Spleen (tissue), 11 donors: ENCODE measurements around the gene PPP1R13B. TPM values are rescaled to one million over a fixed set of nuclear protein-coding genes. Genes with fewer than 3 reads are reported as not detected.

Source experiments
- DNase-seq: peaks from one replicate; pipeline ENCODE4 v3.0.0-alpha.2; 2020
- H3K27ac ChIP-seq, 8 donors: fragments of 200-600 bp; sonication (generic) in 7 of 8; 1 replicate in 4 of 8; 2 replicates in 4 of 8; pipeline versions ENCODE4 v1.5.0 to v1.8.0; 2016 to 2021; ENCODE audit warnings: inconsistent platforms in 4 of 8, mild to moderate bottlenecking in 4 of 8, moderate library complexity in 1 of 8
- H3K27me3 ChIP-seq, 7 donors: fragments of 200-600 bp; sonication (generic) in 6 of 7; replicated peaks in 1 of 7; 1 replicate in 4 of 7; 2 replicates in 3 of 7; pipeline versions ENCODE4 v1.5.0 to v1.8.0; 2016 to 2021; ENCODE audit warnings: inconsistent platforms in 3 of 7, mild to moderate bottlenecking in 1 of 7
- H3K36me3 ChIP-seq, 6 donors: fragments of 200-600 bp; sonication (generic) in 5 of 6; 1 replicate in 4 of 6; 2 replicates in 2 of 6; pipeline versions ENCODE4 v1.5.0 to v1.8.0; 2016 to 2021; ENCODE audit warnings: inconsistent platforms in 2 of 6
- H3K4me1 ChIP-seq, 6 donors: fragments of 200-600 bp; sonication (generic) in 5 of 6; 1 replicate in 3 of 6; 2 replicates in 3 of 6; pipeline versions ENCODE4 v1.5.0 to v1.8.0; 2016 to 2021; ENCODE audit warnings: inconsistent platforms in 3 of 6
- H3K4me3 ChIP-seq, 8 donors: fragments of 200-600 bp; sonication (generic) in 7 of 8; 1 replicate in 4 of 8; 2 replicates in 4 of 8; pipeline versions ENCODE4 v1.5.0 to v1.8.0; 2016 to 2021; ENCODE audit warnings: inconsistent platforms in 4 of 8, mild to moderate bottlenecking in 4 of 8, moderate library complexity in 2 of 8
- H3K9me3 ChIP-seq, 8 donors: fragments of 200-600 bp; sonication (generic) in 7 of 8; 1 replicate in 4 of 8; 2 replicates in 4 of 8; pipeline versions ENCODE4 v1.5.0 to v1.8.0; 2016 to 2021; ENCODE audit warnings: inconsistent platforms in 4 of 8
- POLR2A ChIP-seq, 3 donors: fragments of 450-650 bp; IDR thresholded peaks; one replicate each; pipeline ENCODE4 v1.5.1; 2017; ENCODE audit warnings: antibody characterized with exemption in 3 of 3, mild to moderate bottlenecking in 1 of 3
- POLR2AphosphoS5 ChIP-seq, 3 donors: sonication (generic); formaldehyde crosslinking; IDR thresholded peaks; one replicate each; pipeline ENCODE4 v1.5.1; 2017; ENCODE audit warnings: antibody characterized with exemption in 3 of 3
- WGBS, 5 donors: extraction: QIAGEN DNeasy Blood & Tissue Kit in 3 of 5; methylation state at CpG; one replicate each; pipeline versions ENCODE4 v1.1.5 to v1.1.7; 2013 to 2018; 5-methylcytosine and 5-hydroxymethylcytosine counted together
- intact Hi-C: fragments of 100-400 bp; cut with DNase I; formaldehyde crosslinking; loops from one replicate; pipeline ENCODE4 v1.15.0; 2023; ENCODE audit warnings: low total_unique reads
- polyA plus RNA-seq, 3 donors: library from polyadenylated mRNA; stranded (reverse); fragments of 200-250 nt; gene quantifications; one replicate each; pipeline ENCODE4 v1.2.1, GENCODE V29; 2013
- total RNA-seq, 7 donors: library from RNA; depleted of rRNA in 3 of 7; stranded (reverse); fragments of >200 nt in 3 of 7; fragmentation: NEBNext Ultra II Directional in 4 of 7; extraction: Animal tissue kit (Norgen Biotek cat#: 25700) in 4 of 7; gene quantifications; one replicate each; pipeline versions ENCODE4 v1.1.0 to v1.2.1, GENCODE V29; 2016 to 2021
- TF ChIP-seq, protein P1 (sequence below), 11 experiments: fragments of 200-600 bp in 7 of 11; fragments of 450-650 bp in 4 of 11; sonication (generic) in 4 of 11; IDR thresholded peaks in 8 of 11; conservative IDR thresholded peaks in 3 of 11; 1 replicate in 7 of 11; 2 replicates in 4 of 11; pipeline versions ENCODE4 v1.4.0 to v1.8.0; 2016 to 2021; ENCODE audit warnings: antibody characterized with exemption in 11 of 11, inconsistent platforms in 4 of 11, mild to moderate bottlenecking in 1 of 11
- donor health status: healthy with polysubstance abuse.
- donor health status: DM: no; HTN: no; CAD: no; lungs with moderate emphysema.
- donor health status: DM: no; HTN: no; CAD: no.
- donor health status: Bipolar disorder and iron deficiency.
- donor health status: healthy.
- donor health status: DM: no; HTN: no; CAD: no.
- donor health status: DM: yes; HTN: yes; CAD: no.

Gene PPP1R13B
- total and polyA plus RNA-seq, 10 donors, result 5.7 to 95.3 (median 36.6) TPM

DNA sequence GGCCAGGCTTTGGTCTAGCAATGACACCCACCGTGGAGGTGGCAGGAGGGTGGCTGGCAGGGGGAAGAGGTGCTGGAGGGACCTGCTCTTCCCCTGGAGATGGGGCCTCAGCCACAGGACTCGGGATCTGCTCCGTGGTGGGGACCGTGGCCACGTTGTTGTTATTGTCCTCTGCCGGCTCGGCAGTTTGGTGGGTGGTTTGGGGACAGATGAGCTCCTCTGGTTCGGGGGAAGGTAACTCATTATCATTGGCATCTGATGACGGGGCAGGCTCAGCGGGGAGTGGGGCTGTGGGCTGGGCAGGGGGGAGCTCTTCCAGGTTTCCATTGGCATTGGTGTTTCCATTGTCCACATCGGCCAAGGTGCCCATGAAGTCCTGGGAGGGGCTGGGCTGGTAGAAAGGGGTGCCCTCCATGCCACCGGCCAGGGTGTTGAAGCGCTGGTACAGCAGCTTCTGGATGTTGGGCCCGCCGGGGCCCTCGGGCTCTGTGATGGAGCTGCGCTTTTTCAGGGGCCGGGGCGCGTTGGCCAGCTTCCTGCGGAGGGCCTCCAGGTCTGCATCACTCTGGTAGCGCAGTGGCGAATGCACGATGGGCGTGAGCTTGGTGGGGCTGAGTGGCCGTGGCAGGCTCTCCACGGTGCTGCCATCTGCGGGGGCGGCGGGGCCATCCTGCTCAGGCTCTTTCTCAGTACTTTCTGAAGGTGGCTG is 107.4 kb downstream of the PPP1R13B start:
- Histone ChIP-seq H3K36me3 (peaks cover 0 to 94% (median 32%) of the 10 kb centered on the region in 6 donors), H3K4me3 (no peak overlapping the region), H3K9me3 (no peaks in the 10 kb centered on the region), H3K27ac (no peak overlapping the region), H3K27me3 (no peaks in the 10 kb centered on the region), H3K4me1 (peaks cover 6 to 36% (median 22%) of the 10 kb centered on the region in 6 donors)
- 94 to 96% (median 94%) methylated on average over 21 to 30 of the region's 30 CpGs for WGBS, 5 donors
- TF ChIP-seq POLR2A (IDR thresholded peaks at IDR 0.05) (no peak), POLR2AphosphoS5 (IDR thresholded peaks at IDR 0.05) (no peak)
- TF ChIP-seq, protein P1, sequence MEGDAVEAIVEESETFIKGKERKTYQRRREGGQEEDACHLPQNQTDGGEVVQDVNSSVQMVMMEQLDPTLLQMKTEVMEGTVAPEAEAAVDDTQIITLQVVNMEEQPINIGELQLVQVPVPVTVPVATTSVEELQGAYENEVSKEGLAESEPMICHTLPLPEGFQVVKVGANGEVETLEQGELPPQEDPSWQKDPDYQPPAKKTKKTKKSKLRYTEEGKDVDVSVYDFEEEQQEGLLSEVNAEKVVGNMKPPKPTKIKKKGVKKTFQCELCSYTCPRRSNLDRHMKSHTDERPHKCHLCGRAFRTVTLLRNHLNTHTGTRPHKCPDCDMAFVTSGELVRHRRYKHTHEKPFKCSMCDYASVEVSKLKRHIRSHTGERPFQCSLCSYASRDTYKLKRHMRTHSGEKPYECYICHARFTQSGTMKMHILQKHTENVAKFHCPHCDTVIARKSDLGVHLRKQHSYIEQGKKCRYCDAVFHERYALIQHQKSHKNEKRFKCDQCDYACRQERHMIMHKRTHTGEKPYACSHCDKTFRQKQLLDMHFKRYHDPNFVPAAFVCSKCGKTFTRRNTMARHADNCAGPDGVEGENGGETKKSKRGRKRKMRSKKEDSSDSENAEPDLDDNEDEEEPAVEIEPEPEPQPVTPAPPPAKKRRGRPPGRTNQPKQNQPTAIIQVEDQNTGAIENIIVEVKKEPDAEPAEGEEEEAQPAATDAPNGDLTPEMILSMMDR (IDR thresholded peaks at IDR 0.05 in 8 of 11, conservative IDR thresholded peaks at IDR 0.05 in 3 of 11), result no peak
- intact Hi-C loops, result no loop called here
- DNase-seq, result peak; percentile 62

DNA sequence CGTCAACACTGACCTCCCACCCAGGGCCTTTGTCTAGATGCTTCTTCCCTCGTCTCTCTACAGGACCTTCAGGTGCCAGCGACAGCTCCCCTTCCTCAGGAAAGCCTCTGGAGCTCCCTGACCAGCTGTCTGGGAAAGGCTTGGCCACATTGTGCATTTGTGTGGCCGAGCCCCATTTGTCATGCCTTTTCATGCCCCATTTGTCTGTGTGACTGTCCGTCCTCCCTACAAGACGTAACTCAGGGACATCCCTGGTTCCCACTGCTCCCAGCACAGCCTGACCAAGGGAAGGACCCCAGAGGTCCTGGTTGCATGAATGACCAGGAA is 107.9 kb downstream of the PPP1R13B start:
- intact Hi-C loops, result no loop called here
- peaks cover 6 to 41% (median 25%) of the 10 kb centered on the region in 6 donors for H3K4me1 ChIP-seq
- H3K27me3 ChIP-seq, result no peaks in the 10 kb centered on the region
- no peaks in the 10 kb centered on the region for H3K9me3 ChIP-seq
- TF ChIP-seq, protein P1 (IDR thresholded peaks at IDR 0.05 in 8 of 11, conservative IDR thresholded peaks at IDR 0.05 in 3 of 11), result no peak
- no peak for TF ChIP-seq POLR2AphosphoS5 (IDR thresholded peaks at IDR 0.05)
- TF ChIP-seq POLR2A (IDR thresholded peaks at IDR 0.05), result no peak
- H3K27ac ChIP-seq, result peak overlapping the region in 1 of 8 donors; percentile 33
- H3K36me3 ChIP-seq, result peaks cover 0 to 94% (median 35%) of the 10 kb centered on the region in 6 donors
- 91 to 95% (median 93%) methylated on average over 6 of the region's 6 CpGs for WGBS, 5 donors
- H3K4me3 ChIP-seq, result no peak overlapping the region
- DNase-seq, result no peak

DNA sequence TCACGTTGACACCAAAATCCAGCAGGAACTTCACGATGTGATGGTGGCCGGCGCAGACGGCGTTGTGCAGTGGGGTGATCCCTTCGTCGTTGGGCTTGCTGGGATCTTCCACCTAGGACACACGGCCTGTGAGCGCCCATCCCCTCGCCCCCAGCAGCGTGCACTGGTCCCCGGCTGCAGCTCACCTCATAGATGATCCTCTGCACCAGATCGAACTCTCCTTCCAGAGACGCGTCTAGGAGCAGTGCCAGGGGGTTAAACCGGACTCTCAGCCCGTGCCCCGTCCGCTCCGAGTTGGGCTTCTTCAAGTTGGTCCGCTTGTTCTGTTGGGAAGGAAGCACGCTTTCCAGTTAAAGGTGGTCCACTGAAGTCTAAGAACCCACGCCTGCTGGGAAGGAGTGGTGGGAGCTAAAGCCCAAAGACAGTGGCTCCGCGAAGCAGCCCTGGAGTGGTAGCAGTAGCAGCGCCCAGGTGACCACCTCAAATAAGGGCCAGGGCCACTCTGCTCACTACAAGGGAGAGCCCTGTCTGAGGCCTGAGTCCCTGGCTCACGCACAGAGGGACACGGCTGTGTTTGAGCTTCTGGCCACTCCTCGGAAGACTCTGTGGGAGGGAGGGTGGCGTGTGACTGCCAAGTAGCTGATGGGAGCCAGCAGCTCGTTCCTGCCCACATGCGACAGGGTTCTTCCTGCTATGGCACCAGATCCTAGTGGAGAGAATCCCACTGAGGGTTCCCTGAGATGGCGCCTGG is 108.5 kb downstream of the PPP1R13B start:
- TF ChIP-seq POLR2A (IDR thresholded peaks at IDR 0.05) (no peak), POLR2AphosphoS5 (IDR thresholded peaks at IDR 0.05) (peak in 1 of 3 donors; percentile 28)
- TF ChIP-seq, protein P1 (IDR thresholded peaks at IDR 0.05 in 8 of 11, conservative IDR thresholded peaks at IDR 0.05 in 3 of 11), result no peak
- H3K27me3 ChIP-seq, result no peaks in the 10 kb centered on the region
- no peaks in the 10 kb centered on the region for H3K9me3 ChIP-seq
- intact Hi-C loops, result no loop called here
- H3K27ac ChIP-seq, result peak overlapping the region in 1 of 8 donors; percentile 33
- WGBS, 5 donors, result 90 to 94% (median 92%) methylated on average over 29 to 34 of the region's 34 CpGs
- H3K4me1 ChIP-seq, result peaks cover 6 to 45% (median 26%) of the 10 kb centered on the region in 6 donors
- peak; percentile 61 for DNase-seq
- no peak overlapping the region for H3K4me3 ChIP-seq
- H3K36me3 ChIP-seq, result peaks cover 0 to 94% (median 39%) of the 10 kb centered on the region in 6 donors

DNA sequence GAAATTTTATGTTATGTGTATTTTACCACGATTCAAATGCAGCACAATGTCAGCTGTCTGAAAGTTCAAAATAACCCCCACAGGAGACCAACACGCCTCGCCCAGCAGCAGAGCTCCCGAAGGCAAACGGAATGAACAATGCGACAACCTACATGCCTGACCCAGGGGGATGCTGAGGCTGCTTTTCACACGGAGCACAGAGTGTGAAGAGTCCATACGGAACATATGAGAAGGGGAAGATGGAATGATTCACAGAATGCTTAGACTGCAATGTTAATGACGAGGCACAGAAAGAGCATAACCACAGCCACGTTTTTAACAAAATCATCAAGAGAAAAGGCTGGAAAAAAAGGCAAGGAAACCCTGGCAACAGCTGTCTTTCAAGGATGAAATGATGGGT is 109.2 kb downstream of the PPP1R13B start:
- H3K4me3 ChIP-seq, result no peak overlapping the region
- 79 to 93% (median 90%) methylated on average over 10 of the region's 10 CpGs for WGBS, 5 donors
- intact Hi-C loops, result no loop called here
- H3K9me3 ChIP-seq, result no peaks in the 10 kb centered on the region
- no peak overlapping the region for H3K27ac ChIP-seq
- DNase-seq, result peak; percentile 30
- H3K36me3 ChIP-seq, result peaks cover 0 to 94% (median 44%) of the 10 kb centered on the region in 6 donors
- TF ChIP-seq POLR2AphosphoS5 (IDR thresholded peaks at IDR 0.05) (no peak), POLR2A (IDR thresholded peaks at IDR 0.05) (no peak)
- TF ChIP-seq, protein P1 (IDR thresholded peaks at IDR 0.05 in 8 of 11, conservative IDR thresholded peaks at IDR 0.05 in 3 of 11), result no peak
- H3K4me1 ChIP-seq, result peaks cover 6 to 45% (median 26%) of the 10 kb centered on the region in 6 donors
- H3K27me3 ChIP-seq, result no peaks in the 10 kb centered on the region
